ENCODE data around the gene ITGA7. TPM values are rescaled to one million over a fixed set of nuclear protein-coding genes. Genes with fewer than 3 reads are reported as not detected.
A peak's percentile ranks its signal among the peaks of the same experiment; 100 is the strongest.

Gene ITGA7
- total RNA-seq, 1 donor from 2014 or later = 39.2 TPM

GRCh38 chr12:55663391-55663790 lies 44.3 kb downstream of the ITGA7 start:
- H3K36me3 Mint-ChIP-seq = no peaks in the 10 kb centered on the region
- DNase-seq (ENCODE audit: extremely low spot score, unreplicated experiment) = no peak
- no peaks in the 10 kb centered on the region for H3K4me1 Mint-ChIP-seq (ENCODE audit: unreplicated experiment)
- no peak overlapping the region for H3K27ac Mint-ChIP-seq
- H3K9me3 Mint-ChIP-seq = no peaks in the 10 kb centered on the region
- no peak for TF ChIP-seq CTCF (conservative IDR thresholded peaks at IDR 0.05)
- H3K27me3 Mint-ChIP-seq = peaks cover 15% of the 10 kb centered on the region
- no peak overlapping the region for H3K4me3 Mint-ChIP-seq

GRCh38 chr12:55659486-55660385 lies 48.0 kb downstream of the ITGA7 start:
- Mint-ChIP-seq H3K4me3 (no peak overlapping the region), H3K27ac (no peak overlapping the region), H3K4me1 (ENCODE audit: unreplicated experiment) (no peaks in the 10 kb centered on the region), H3K36me3 (no peaks in the 10 kb centered on the region), H3K27me3 (peaks cover 32% of the 10 kb centered on the region), H3K9me3 (no peaks in the 10 kb centered on the region)
- peak; percentile 58 for TF ChIP-seq CTCF (conservative IDR thresholded peaks at IDR 0.05)
- DNase-seq (ENCODE audit: extremely low spot score, unreplicated experiment) = no peak

- no peak for DNase-seq (ENCODE audit: extremely low spot score, unreplicated experiment)
- peaks cover 32% of the 10 kb centered on the region for H3K27me3 Mint-ChIP-seq
- no peak overlapping the region for H3K4me3 Mint-ChIP-seq
- no peak overlapping the region for H3K27ac Mint-ChIP-seq
- H3K4me1 Mint-ChIP-seq (ENCODE audit: unreplicated experiment) = no peaks in the 10 kb centered on the region
- H3K36me3 Mint-ChIP-seq = no peaks in the 10 kb centered on the region
- no peak for TF ChIP-seq CTCF (conservative IDR thresholded peaks at IDR 0.05)
- H3K9me3 Mint-ChIP-seq = no peaks in the 10 kb centered on the region
Measured at GRCh38 chr12:55658635-55659391, 48.9 kb downstream of the ITGA7 start.

GRCh38 chr12:55658212-55658611 lies 49.5 kb downstream of the ITGA7 start:
- no peak for DNase-seq (ENCODE audit: extremely low spot score, unreplicated experiment)
- no peaks in the 10 kb centered on the region for H3K4me1 Mint-ChIP-seq (ENCODE audit: unreplicated experiment)
- no peaks in the 10 kb centered on the region for H3K36me3 Mint-ChIP-seq
- no peak for TF ChIP-seq CTCF (conservative IDR thresholded peaks at IDR 0.05)
- H3K27me3 Mint-ChIP-seq = peaks cover 32% of the 10 kb centered on the region
- no peaks in the 10 kb centered on the region for H3K9me3 Mint-ChIP-seq
- no peak overlapping the region for H3K27ac Mint-ChIP-seq
- no peak overlapping the region for H3K4me3 Mint-ChIP-seq

GRCh38 chr12:55657212-55657611 lies 50.5 kb downstream of the ITGA7 start:
- no peak for DNase-seq (ENCODE audit: extremely low spot score, unreplicated experiment)

More at GRCh38 chr12:55657212-55657611, 50.5 kb downstream of the ITGA7 start:
- TF ChIP-seq CTCF (conservative IDR thresholded peaks at IDR 0.05) = no peak
- Mint-ChIP-seq H3K9me3 (no peaks in the 10 kb centered on the region), H3K4me3 (no peak overlapping the region), H3K27ac (no peak overlapping the region), H3K27me3 (peaks cover 27% of the 10 kb centered on the region), H3K4me1 (ENCODE audit: unreplicated experiment) (no peaks in the 10 kb centered on the region), H3K36me3 (no peaks in the 10 kb centered on the region)
